GM23338 (cell line): ENCODE data around the gene SNAPC2.

Experiments
- EZH2 ChIP-seq: fragments of 200-600 bp; sonication (generic); IDR thresholded peaks from one replicate; pipeline ENCODE4 v1.8.0; 2017; ENCODE audit warnings: antibody characterized with exemption, mild to moderate bottlenecking, low read depth; ENCODE audit not compliant: unreplicated experiment
- POLR2AphosphoS5 ChIP-seq: IDR thresholded peaks from 2 replicates; pipeline ENCODE4 v1.6.1; 2016; ENCODE audit warnings: antibody characterized with exemption, low read depth
- TF ChIP-seq, protein P1 (sequence below), 2 experiments: fragments of 200-600 bp in 1 of 2; sonication (generic) in 1 of 2; conservative IDR thresholded peaks; 2 replicates each; pipeline versions ENCODE4 v1.5.1 to v1.6.1; 2016 to 2017; ENCODE audit warnings: antibody characterized with exemption in 2 of 2, low read depth in 2 of 2, mild to moderate bottlenecking in 2 of 2, moderate library complexity in 1 of 2
- TF ChIP-seq, protein P2 (sequence below): IDR thresholded peaks from one replicate; pipeline ENCODE4 v1.6.1; 2018; ENCODE audit warnings: antibody characterized with exemption; ENCODE audit not compliant: unreplicated experiment

DNA sequence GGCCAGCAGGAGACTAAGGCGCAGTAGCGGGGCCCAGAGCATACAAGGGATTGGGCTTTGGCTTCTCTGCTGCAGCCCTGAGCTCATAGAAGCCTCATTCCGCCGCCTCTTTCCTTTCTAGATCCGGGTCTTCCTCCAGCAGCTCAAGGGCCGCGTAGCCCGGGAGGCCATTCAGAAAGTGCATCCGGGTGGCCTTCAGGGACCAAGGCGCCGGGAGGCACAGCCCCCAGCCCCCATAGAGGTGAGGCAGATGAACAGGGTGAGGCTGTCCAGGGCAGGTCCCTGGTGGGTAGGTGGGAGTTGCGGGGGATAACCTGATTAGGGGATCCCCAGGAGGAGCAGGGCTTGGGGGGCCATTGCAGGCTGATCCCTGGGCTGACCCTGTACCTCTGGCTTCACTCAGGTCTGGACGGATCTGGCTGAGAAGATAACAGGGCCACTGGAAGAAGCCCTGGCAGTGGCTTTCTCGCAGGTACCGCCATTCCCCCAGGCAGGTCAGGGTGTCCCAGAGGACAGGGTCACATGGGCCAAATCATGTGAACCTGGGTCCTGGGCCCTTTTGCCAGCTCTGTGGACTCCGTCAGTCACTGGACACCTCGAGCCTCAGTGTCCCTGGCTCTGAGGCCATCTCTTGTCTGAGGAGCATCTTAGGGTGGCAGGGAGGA is 1.3 kb downstream of the SNAPC2 start:
- TF ChIP-seq, protein P1, sequence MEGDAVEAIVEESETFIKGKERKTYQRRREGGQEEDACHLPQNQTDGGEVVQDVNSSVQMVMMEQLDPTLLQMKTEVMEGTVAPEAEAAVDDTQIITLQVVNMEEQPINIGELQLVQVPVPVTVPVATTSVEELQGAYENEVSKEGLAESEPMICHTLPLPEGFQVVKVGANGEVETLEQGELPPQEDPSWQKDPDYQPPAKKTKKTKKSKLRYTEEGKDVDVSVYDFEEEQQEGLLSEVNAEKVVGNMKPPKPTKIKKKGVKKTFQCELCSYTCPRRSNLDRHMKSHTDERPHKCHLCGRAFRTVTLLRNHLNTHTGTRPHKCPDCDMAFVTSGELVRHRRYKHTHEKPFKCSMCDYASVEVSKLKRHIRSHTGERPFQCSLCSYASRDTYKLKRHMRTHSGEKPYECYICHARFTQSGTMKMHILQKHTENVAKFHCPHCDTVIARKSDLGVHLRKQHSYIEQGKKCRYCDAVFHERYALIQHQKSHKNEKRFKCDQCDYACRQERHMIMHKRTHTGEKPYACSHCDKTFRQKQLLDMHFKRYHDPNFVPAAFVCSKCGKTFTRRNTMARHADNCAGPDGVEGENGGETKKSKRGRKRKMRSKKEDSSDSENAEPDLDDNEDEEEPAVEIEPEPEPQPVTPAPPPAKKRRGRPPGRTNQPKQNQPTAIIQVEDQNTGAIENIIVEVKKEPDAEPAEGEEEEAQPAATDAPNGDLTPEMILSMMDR (conservative IDR thresholded peaks at IDR 0.05; ENCODE audit: low read depth in 2 of 2): no peak
- TF ChIP-seq EZH2 (no peak), POLR2AphosphoS5 (no peak)
- TF ChIP-seq, protein P2, sequence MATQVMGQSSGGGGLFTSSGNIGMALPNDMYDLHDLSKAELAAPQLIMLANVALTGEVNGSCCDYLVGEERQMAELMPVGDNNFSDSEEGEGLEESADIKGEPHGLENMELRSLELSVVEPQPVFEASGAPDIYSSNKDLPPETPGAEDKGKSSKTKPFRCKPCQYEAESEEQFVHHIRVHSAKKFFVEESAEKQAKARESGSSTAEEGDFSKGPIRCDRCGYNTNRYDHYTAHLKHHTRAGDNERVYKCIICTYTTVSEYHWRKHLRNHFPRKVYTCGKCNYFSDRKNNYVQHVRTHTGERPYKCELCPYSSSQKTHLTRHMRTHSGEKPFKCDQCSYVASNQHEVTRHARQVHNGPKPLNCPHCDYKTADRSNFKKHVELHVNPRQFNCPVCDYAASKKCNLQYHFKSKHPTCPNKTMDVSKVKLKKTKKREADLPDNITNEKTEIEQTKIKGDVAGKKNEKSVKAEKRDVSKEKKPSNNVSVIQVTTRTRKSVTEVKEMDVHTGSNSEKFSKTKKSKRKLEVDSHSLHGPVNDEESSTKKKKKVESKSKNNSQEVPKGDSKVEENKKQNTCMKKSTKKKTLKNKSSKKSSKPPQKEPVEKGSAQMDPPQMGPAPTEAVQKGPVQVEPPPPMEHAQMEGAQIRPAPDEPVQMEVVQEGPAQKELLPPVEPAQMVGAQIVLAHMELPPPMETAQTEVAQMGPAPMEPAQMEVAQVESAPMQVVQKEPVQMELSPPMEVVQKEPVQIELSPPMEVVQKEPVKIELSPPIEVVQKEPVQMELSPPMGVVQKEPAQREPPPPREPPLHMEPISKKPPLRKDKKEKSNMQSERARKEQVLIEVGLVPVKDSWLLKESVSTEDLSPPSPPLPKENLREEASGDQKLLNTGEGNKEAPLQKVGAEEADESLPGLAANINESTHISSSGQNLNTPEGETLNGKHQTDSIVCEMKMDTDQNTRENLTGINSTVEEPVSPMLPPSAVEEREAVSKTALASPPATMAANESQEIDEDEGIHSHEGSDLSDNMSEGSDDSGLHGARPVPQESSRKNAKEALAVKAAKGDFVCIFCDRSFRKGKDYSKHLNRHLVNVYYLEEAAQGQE: no peak
